ENCODE measurements around the gene NELFCD.

- TF ChIP-seq, protein P1, sequence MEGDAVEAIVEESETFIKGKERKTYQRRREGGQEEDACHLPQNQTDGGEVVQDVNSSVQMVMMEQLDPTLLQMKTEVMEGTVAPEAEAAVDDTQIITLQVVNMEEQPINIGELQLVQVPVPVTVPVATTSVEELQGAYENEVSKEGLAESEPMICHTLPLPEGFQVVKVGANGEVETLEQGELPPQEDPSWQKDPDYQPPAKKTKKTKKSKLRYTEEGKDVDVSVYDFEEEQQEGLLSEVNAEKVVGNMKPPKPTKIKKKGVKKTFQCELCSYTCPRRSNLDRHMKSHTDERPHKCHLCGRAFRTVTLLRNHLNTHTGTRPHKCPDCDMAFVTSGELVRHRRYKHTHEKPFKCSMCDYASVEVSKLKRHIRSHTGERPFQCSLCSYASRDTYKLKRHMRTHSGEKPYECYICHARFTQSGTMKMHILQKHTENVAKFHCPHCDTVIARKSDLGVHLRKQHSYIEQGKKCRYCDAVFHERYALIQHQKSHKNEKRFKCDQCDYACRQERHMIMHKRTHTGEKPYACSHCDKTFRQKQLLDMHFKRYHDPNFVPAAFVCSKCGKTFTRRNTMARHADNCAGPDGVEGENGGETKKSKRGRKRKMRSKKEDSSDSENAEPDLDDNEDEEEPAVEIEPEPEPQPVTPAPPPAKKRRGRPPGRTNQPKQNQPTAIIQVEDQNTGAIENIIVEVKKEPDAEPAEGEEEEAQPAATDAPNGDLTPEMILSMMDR (IDR thresholded peaks at IDR 0.05): no peak
- TF ChIP-seq POLR2A (IDR thresholded peaks at IDR 0.05): no peak
These were observed 21.4 kb upstream of the NELFCD start for GRCh38 chr20:58959652-58960051.

Measured in tibial nerve (tissue), 3 donors.